Fibroblast of mammary gland (primary cell): ENCODE measurements around the gene GGTLC3.
"Not testable (repeated sequence)": the region's sequence is repeated elsewhere in the genome, so short reads cannot be mapped to it uniquely, and the experiment has no call there.

ENCODE experiments used
- DNase-seq: peaks from one replicate; pipeline ENCODE4 v3.0.0-alpha.2; 2010; ENCODE audit warnings: low read depth
- H3K4me3 ChIP-seq: 2 replicates; pipeline ENCODE4 v1.5.1; 2011; ENCODE audit warnings: low read depth, mild to moderate bottlenecking, low read length, moderate library complexity; ENCODE audit not compliant: control insufficient read depth

GGTLC3 gene

DNA sequence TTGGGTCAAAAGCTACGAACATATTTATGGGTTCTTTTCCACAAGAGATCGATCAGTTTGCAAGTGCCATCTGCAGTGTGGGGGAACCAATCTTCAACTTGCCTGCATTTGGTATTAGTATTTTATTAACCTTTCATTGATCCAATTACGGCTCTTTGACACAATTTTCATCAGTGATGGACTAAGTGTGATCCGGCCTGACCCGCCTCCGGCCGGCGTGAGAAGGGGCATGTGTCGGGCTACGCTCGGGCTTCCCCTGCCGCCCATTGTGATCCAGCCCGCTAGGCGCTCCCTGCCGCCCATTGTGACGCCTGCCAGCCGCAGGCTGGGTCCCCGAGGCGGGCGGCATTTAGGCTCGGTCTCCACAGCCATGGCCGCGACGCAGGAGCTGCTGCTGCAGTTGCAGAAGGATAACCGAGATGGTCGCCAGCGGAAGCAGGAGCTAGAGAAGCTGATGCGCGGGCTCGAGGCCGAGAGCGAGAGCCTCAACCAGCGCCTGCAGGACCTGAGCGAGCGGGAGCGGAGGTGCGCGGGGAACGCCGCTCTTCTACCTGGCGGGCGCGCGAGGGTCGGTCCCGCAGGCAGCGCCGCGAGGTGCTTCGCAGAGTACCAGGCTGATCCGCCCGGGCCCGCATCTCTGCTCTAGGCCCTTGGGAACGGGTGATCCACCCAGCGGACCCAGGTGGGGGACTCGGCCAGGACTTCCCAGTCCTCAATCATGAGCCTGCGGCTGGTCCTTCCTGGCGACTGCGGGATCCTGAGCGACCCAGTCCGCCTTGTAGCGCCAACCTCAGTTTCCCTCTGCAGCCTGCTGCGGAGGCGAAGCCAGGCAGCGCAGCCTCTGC, 10.0 kb upstream of the GGTLC3 start, which contains the start of gene TMEM191B:
Gene TMEM191B, plus strand, starts transcription at position 51 of the 845 bp plus-strand sequence. Its CDS starts 179 bp downstream, at position 230.
- not testable (repeated sequence) for DNase-seq
- H3K4me3 ChIP-seq = peak within 1 kb of the TSS; percentile 37

DNA sequence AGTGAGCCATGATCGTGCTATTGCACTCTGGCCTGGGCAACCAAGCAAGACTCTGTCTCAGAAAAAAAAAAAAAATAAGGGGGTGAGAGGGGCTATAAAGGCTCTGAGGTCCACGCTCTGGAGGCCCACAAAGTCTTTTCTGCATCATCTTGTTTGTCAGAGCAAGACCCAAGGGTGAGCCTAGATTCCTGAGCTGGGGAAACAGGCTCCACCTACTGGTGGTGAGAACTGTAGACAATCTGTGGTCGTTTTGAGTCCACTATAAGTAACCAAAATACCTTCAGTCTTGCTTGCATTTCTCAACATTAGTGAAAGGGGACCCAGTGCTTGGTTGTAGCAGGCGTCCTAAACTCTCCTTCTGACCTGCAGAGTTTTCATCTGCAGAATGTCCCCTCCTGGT, 5.4 kb upstream of the GGTLC3 start:
- not testable (repeated sequence) for H3K4me3 ChIP-seq, DNase-seq

DNA sequence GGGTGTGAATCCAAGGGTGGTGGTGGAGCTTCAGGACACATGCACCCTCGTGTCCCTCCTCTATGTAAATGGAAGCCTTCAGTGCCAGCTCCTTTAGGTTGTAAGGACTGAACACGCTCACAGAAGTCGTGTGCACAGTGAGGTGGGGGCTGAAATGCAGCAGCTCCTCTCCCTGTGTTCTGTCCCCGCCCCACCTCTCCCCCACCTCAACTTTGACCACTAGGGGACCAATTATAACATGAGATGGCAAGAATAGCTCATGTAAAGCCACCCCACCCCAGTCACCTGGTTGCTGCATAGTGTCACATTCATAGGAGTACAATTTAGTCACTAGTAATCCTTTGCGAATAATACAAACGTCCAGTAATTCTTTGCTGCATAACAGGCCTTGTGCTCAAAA, 4.8 kb upstream of the GGTLC3 start:
- H3K4me3 ChIP-seq, DNase-seq: not testable (repeated sequence)

DNA sequence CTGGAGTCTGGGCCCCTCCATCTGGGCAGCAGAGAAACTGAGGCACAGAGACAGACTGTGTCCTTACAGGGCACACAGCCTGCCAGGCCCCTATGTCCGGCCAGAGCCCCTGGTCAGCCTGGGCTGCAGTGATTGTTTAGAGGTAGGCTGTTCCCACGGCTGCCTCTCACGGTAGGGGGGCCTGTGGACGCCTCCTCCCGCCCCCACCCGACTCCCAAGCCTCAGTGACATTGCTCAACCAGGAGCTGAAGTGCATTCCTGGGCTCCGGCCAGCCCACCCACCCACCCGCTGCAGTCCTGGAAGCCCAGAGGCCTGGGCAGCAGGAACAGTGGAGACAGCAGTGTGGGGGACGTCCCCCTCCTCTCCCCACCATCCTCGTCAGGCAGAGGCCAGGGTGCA, 4.5 kb downstream of the GGTLC3 start:
- H3K4me3 ChIP-seq, DNase-seq: not testable (repeated sequence)

DNA sequence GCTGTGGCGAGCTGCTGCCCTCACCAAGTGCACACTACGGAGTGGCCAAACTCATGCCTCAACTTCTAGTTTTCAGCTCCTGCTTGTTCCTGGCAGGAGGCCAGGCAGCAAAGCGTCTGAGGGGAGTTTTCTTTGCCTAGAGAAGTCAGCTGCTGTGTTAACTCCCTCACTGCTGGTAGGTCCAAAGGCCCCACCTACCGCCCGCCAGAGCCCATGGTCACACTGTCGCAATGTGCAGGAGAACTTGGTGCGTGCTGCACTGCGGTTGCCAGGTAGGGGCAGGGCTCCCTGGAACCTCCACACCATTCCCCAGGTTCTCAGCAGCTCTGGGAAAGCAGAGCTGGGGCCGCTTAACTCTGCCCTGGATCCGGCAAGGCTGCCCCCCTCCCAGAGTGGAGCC, 5.6 kb downstream of the GGTLC3 start:
- not testable (repeated sequence) for DNase-seq, H3K4me3 ChIP-seq

DNA sequence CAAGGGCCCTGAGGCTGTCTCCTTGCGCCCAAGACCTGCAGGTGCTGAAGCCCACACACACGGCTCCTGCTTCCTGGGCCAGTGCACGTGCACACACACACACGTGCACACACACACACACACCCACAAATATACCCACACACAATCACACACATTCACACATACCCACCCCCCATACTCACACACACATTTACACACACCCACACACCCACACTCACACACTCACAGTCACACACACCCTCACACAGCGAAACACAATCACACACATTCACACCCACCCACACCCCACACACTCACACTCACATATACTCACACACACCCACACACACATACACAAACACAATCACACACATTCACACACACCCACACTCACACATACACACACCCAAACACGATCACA, 6.6 kb downstream of the GGTLC3 start:
- not testable (repeated sequence) for H3K4me3 ChIP-seq, DNase-seq

DNA sequence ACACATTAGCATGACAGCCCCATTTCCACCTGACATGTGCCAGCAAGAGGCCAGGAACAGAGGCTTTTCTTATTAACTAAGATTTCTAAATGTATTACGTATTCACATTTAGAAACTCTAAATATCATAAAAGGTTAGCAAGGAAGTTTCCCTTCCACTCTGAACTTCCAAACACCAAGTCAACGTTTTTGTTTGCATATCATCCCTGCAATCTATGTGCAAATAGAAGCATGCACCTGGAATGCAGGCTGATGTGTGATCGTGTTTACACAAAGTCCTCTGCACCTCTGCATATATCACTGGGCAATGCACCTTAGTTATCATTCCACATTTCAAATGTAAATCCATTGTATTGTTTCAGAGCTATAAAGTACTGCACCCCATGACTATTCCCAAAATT, 21.7 kb downstream of the GGTLC3 start:
- DNase-seq, H3K4me3 ChIP-seq: not testable (repeated sequence)
